Measurements from ENCODE around the gene ABI2.
"Not testable (repeated sequence)": the region's sequence is repeated elsewhere in the genome, so short reads cannot be mapped to it uniquely, and the experiment has no call there.

ABI2 gene

GRCh38 chr2:203388153-203388552 lies 60.0 kb downstream of the ABI2 start:
- H3K4me1 ChIP-seq (ENCODE audit: control insufficient read depth, insufficient read depth, low read length); H3K36me3 ChIP-seq (ENCODE audit: control insufficient read depth, insufficient read depth, low read length); H3K9me3 ChIP-seq (ENCODE audit: control insufficient read depth, low read length); H3K4me3 ChIP-seq (ENCODE audit: insufficient read depth, low read depth, low read length); H3K27me3 ChIP-seq (ENCODE audit: control insufficient read depth, insufficient read depth, low read length, poor library complexity, severe bottlenecking); H3K27ac ChIP-seq (ENCODE audit: insufficient read depth, low read depth, low read length, poor library complexity, severe bottlenecking): not testable (repeated sequence)
- WGBS, 2 experiments, result 92 to 99% methylated on average over 4 of the region's 6 CpGs

GRCh38 chr2:203394519-203395227 lies 66.5 kb downstream of the ABI2 start:
- Histone ChIP-seq H3K27me3 (ENCODE audit: control insufficient read depth, insufficient read depth, low read length, poor library complexity, severe bottlenecking) (no peaks in the 10 kb centered on the region), H3K4me1 (ENCODE audit: control insufficient read depth, insufficient read depth, low read length) (no peaks in the 10 kb centered on the region), H3K27ac (ENCODE audit: insufficient read depth, low read depth, low read length, poor library complexity, severe bottlenecking) (no peak overlapping the region), H3K9me3 (ENCODE audit: control insufficient read depth, low read length) (no peaks in the 10 kb centered on the region), H3K4me3 (ENCODE audit: insufficient read depth, low read depth, low read length) (no peak overlapping the region), H3K36me3 (ENCODE audit: control insufficient read depth, insufficient read depth, low read length) (peaks cover 5% of the 10 kb centered on the region)
- whole genome bisulfite sequencing, 2 experiments, result 90 to 92% methylated on average over 9 of the region's 9 CpGs

- Histone ChIP-seq H3K27me3 (ENCODE audit: control insufficient read depth, insufficient read depth, low read length, poor library complexity, severe bottlenecking) (no peaks in the 10 kb centered on the region), H3K4me1 (ENCODE audit: control insufficient read depth, insufficient read depth, low read length) (no peaks in the 10 kb centered on the region), H3K9me3 (ENCODE audit: control insufficient read depth, low read length) (no peaks in the 10 kb centered on the region), H3K36me3 (ENCODE audit: control insufficient read depth, insufficient read depth, low read length) (peaks cover 5% of the 10 kb centered on the region), H3K27ac (ENCODE audit: insufficient read depth, low read depth, low read length, poor library complexity, severe bottlenecking) (no peak overlapping the region), H3K4me3 (ENCODE audit: insufficient read depth, low read depth, low read length) (no peak overlapping the region)
- 100% methylated on average over 1 of the region's 2 CpGs for WGBS, 2 experiments
These were observed 67.7 kb downstream of the ABI2 start for GRCh38 chr2:203395858-203396257.

- Histone ChIP-seq H3K27me3 (ENCODE audit: control insufficient read depth, insufficient read depth, low read length, poor library complexity, severe bottlenecking) (no peaks in the 10 kb centered on the region), H3K36me3 (ENCODE audit: control insufficient read depth, insufficient read depth, low read length) (peaks cover 5% of the 10 kb centered on the region), H3K27ac (ENCODE audit: insufficient read depth, low read depth, low read length, poor library complexity, severe bottlenecking) (no peak overlapping the region), H3K4me1 (ENCODE audit: control insufficient read depth, insufficient read depth, low read length) (no peaks in the 10 kb centered on the region), H3K4me3 (ENCODE audit: insufficient read depth, low read depth, low read length) (no peak overlapping the region), H3K9me3 (ENCODE audit: control insufficient read depth, low read length) (no peaks in the 10 kb centered on the region)
- whole genome bisulfite sequencing, 2 experiments, result 18 to 31% methylated on average over 1 of the region's 1 CpG
These were observed 68.5 kb downstream of the ABI2 start for GRCh38 chr2:203396667-203397066.

DNA sequence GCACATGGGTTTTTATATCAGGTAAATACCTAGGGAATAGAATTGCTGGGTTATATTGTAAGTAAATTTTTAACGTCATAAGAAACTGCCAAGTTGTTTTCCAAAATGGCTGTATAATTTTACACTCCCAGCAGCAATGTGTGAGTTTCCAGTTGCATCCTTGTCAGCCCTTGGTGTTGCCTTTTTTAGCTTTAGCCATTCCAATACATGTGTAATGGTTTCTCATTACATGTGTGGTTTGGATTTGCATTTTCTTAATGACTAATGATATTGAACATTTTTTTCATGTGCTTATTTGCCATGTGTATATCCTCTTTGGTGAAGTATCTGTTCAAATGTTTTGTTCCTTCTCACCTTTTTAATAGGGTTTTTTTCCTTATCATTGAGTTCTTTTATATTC lies 70.8 kb downstream of the ABI2 start:
- Histone ChIP-seq H3K27ac (ENCODE audit: insufficient read depth, low read depth, low read length, poor library complexity, severe bottlenecking) (no peak overlapping the region), H3K27me3 (ENCODE audit: control insufficient read depth, insufficient read depth, low read length, poor library complexity, severe bottlenecking) (no peaks in the 10 kb centered on the region), H3K9me3 (ENCODE audit: control insufficient read depth, low read length) (no peaks in the 10 kb centered on the region), H3K4me1 (ENCODE audit: control insufficient read depth, insufficient read depth, low read length) (no peaks in the 10 kb centered on the region), H3K36me3 (ENCODE audit: control insufficient read depth, insufficient read depth, low read length) (peaks cover 20% of the 10 kb centered on the region), H3K4me3 (ENCODE audit: insufficient read depth, low read depth, low read length) (no peak overlapping the region)
- 87 to 96% methylated on average over 1 of the region's 1 CpG for WGBS, 2 experiments

- Histone ChIP-seq H3K27me3 (ENCODE audit: control insufficient read depth, insufficient read depth, low read length, poor library complexity, severe bottlenecking) (no peaks in the 10 kb centered on the region), H3K4me1 (ENCODE audit: control insufficient read depth, insufficient read depth, low read length) (no peaks in the 10 kb centered on the region), H3K9me3 (ENCODE audit: control insufficient read depth, low read length) (no peaks in the 10 kb centered on the region), H3K36me3 (ENCODE audit: control insufficient read depth, insufficient read depth, low read length) (peaks cover 39% of the 10 kb centered on the region), H3K4me3 (ENCODE audit: insufficient read depth, low read depth, low read length) (no peak overlapping the region), H3K27ac (ENCODE audit: insufficient read depth, low read depth, low read length, poor library complexity, severe bottlenecking) (no peak overlapping the region)
- WGBS, 2 experiments, result 92 to 100% methylated on average over 1 to 2 of the region's 2 CpGs
These were observed 72.8 kb downstream of the ABI2 start for GRCh38 chr2:203400805-203401585.

- no peaks in the 10 kb centered on the region for H3K9me3 ChIP-seq (ENCODE audit: control insufficient read depth, low read length)
- no peaks in the 10 kb centered on the region for H3K27me3 ChIP-seq (ENCODE audit: control insufficient read depth, insufficient read depth, low read length, poor library complexity, severe bottlenecking)
- H3K36me3 ChIP-seq (ENCODE audit: control insufficient read depth, insufficient read depth, low read length), result peaks cover 46% of the 10 kb centered on the region
- H3K4me1 ChIP-seq (ENCODE audit: control insufficient read depth, insufficient read depth, low read length), result no peaks in the 10 kb centered on the region
- no peak overlapping the region for H3K27ac ChIP-seq (ENCODE audit: insufficient read depth, low read depth, low read length, poor library complexity, severe bottlenecking)
- no peak overlapping the region for H3K4me3 ChIP-seq (ENCODE audit: insufficient read depth, low read depth, low read length)
These were observed 76.8 kb downstream of the ABI2 start for GRCh38 chr2:203404996-203405395.

DNA sequence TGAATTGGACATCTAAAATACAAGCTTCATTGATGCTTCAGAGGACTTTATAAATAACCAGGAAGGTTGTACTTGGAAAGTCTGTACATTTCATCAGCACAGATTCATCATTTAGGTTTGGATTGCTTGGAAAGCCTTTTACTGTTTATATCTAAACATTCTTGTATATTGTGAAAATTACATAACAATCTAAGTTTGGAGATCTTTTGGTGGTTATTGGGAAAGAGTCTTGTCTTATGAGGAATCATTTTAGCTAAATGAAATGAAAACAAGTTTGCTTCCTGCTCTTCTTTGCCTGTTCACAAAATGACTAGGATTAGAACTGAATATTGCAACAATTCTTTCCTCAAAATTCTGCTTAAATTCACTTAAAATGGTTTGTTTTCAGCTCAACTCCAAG lies 79.3 kb downstream of the ABI2 start:
- Histone ChIP-seq H3K4me1 (ENCODE audit: control insufficient read depth, insufficient read depth, low read length) (no peaks in the 10 kb centered on the region), H3K4me3 (ENCODE audit: insufficient read depth, low read depth, low read length) (no peak overlapping the region), H3K9me3 (ENCODE audit: control insufficient read depth, low read length) (no peaks in the 10 kb centered on the region), H3K27me3 (ENCODE audit: control insufficient read depth, insufficient read depth, low read length, poor library complexity, severe bottlenecking) (no peaks in the 10 kb centered on the region), H3K27ac (ENCODE audit: insufficient read depth, low read depth, low read length, poor library complexity, severe bottlenecking) (no peak overlapping the region), H3K36me3 (ENCODE audit: control insufficient read depth, insufficient read depth, low read length) (peaks cover 54% of the 10 kb centered on the region)

- no peaks in the 10 kb centered on the region for H3K9me3 ChIP-seq (ENCODE audit: control insufficient read depth, low read length)
- H3K4me1 ChIP-seq (ENCODE audit: control insufficient read depth, insufficient read depth, low read length), result no peaks in the 10 kb centered on the region
- peaks cover 30% of the 10 kb centered on the region for H3K36me3 ChIP-seq (ENCODE audit: control insufficient read depth, insufficient read depth, low read length)
- H3K27me3 ChIP-seq (ENCODE audit: control insufficient read depth, insufficient read depth, low read length, poor library complexity, severe bottlenecking), result no peaks in the 10 kb centered on the region
- no peak overlapping the region for H3K27ac ChIP-seq (ENCODE audit: insufficient read depth, low read depth, low read length, poor library complexity, severe bottlenecking)
- WGBS, 2 experiments, result 98 to 99% methylated on average over 6 of the region's 7 CpGs
- no peak overlapping the region for H3K4me3 ChIP-seq (ENCODE audit: insufficient read depth, low read depth, low read length)
These were observed 84.5 kb downstream of the ABI2 start for GRCh38 chr2:203412546-203413331.

DNA sequence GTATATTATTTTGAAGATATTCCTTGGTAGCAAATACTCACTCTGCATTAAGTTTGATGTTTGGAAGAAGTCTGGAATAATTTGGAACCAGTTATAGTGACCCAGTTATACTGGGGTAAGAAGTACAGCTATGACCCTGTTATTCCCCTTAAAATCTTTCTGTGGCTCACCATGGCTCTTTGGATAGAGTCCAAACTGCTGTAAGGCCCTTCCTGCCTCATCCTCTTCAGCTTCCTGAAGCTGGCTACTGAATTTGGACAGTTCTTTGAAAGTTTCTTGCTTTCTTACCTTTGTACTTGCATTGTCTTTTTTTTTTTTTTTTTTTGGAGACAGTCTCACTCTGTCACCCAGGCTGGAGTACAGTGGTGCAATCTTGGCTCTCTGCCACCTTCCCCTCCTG lies 85.6 kb downstream of the ABI2 start:
- peaks cover 38% of the 10 kb centered on the region for H3K36me3 ChIP-seq (ENCODE audit: control insufficient read depth, insufficient read depth, low read length)
- no peak overlapping the region for H3K27ac ChIP-seq (ENCODE audit: insufficient read depth, low read depth, low read length, poor library complexity, severe bottlenecking)
- H3K27me3 ChIP-seq (ENCODE audit: control insufficient read depth, insufficient read depth, low read length, poor library complexity, severe bottlenecking), result no peaks in the 10 kb centered on the region
- no peak overlapping the region for H3K4me3 ChIP-seq (ENCODE audit: insufficient read depth, low read depth, low read length)
- no peaks in the 10 kb centered on the region for H3K4me1 ChIP-seq (ENCODE audit: control insufficient read depth, insufficient read depth, low read length)
- H3K9me3 ChIP-seq (ENCODE audit: control insufficient read depth, low read length), result no peaks in the 10 kb centered on the region
